Activated T-cell treated with anti-CD3 and anti-CD28 coated beads for 24 hours (primary cell): ENCODE data around the gene CHST11.
A peak's percentile ranks its signal among the peaks of the same experiment; 100 is the strongest.

Experiments
- DNase-seq: peaks from one replicate; pipeline ENCODE4 v3.0.0-alpha.2; 2020; ENCODE audit warnings: low read depth

Gene CHST11

GRCh38 chr12:104673696-104674482 lies 217.1 kb downstream of the CHST11 start:
- DNase-seq = no peak

GRCh38 chr12:104676636-104677035 lies 219.9 kb downstream of the CHST11 start:
- DNase-seq = no peak

DNA sequence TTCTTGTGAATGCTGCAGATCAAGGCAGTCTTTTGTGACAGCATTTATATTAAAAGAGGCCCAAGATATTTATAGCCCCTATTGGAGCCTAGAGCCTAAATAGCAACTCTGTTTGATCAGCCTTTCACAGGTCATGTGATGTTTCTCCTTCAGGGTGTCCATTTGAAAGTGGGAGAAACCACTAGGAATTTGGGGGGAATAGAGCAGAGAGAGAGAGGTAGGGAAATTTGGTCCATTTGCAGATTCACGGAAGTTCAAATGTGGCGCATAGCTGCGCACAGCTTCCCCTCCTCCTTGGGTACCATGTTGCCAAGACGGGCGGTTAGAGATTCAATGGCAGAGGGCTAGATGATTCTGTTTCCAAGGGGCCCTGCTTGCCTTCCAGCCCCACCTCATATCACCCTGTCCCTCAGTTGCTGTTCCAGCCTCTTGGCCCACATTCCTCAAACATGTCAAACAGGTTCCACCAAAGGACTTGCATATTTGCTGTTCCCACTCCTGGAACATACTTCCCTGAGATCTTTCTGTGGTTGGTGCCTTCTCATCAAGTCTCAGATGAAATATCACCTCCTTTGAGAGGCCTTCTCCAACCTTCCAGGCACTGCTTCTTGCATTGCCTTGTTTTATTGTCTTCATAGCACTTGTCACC lies 220.8 kb downstream of the CHST11 start:
- no peak for DNase-seq

- DNase-seq = no peak
Observed at GRCh38 chr12:104680070-104680469, 223.3 kb downstream of the CHST11 start.

DNA sequence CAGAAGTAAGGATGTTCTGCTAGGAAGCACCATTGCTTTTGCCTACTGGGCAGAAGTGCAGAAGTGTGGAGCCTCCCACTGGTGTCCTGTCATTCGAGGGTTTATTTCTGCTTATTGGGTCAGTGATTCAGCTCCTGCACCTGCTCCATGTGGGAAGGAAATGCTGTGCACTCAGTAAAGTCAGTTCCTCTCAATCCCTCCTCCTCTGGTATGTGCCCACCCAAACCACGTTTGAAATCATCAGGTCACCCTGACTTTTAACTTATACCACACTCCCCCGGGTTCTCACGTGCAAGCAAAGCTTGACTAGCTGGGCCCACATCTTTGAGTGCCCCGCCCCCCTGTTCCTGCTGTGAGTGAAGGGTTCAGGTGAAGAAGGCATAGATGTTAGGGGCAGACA lies 223.7 kb downstream of the CHST11 start:
- DNase-seq = no peak

GRCh38 chr12:104681012-104681690 lies 224.4 kb downstream of the CHST11 start:
- DNase-seq = no peak

- DNase-seq = peak; percentile 64
Observed at GRCh38 chr12:104682790-104683279, 226.1 kb downstream of the CHST11 start.

DNA sequence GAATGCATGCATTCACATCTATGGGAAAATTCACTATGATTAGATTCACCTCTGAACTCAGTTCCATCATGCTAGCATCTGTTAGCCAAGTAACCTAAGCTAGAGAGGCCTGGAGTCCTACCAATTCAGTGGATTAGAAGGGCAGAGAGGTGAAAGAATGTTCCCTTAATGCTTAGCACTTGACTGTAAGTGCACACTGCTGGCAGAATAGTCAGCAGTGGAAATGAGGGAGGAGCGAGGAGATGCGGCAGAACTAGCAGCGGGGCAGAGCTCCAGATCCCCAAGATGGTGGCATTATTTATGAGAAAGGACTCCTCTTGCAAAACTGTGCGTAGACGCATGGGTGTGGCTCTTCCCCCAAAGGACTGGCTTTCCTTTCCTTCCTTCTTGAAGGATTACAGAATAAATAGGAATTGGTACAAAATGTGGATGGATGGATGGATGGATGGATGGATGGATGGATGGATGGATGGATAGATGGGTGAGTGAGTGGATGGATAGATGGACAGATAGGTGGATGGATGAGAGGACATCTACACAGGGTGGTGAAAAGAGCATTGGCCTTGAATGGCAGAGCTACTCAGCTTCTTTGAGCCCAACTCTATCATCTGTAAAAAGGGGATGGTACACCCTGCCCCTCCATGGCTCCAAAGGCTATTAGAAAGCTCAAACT lies 227.2 kb downstream of the CHST11 start:
- DNase-seq = no peak

- DNase-seq = no peak
Observed at GRCh38 chr12:104684884-104685283, 228.1 kb downstream of the CHST11 start.

DNA sequence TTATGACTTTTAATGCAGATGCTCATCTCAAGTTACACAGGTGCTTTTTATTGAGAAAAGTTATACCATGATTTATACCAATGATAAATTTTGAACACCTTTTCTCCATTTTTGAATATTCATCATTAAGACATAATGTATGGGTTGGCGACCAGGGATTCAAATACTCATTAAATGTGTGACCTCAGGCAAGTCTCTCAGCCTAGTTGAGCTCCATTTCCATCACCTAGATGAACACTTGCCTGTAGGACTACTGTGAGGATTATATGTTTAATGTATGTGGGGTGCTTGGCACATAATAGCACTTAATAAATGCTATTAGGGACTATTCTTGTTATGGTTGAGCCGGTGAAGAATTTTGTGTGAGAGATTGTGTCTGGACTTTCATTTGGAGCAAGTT lies 228.6 kb downstream of the CHST11 start:
- DNase-seq = no peak

DNA sequence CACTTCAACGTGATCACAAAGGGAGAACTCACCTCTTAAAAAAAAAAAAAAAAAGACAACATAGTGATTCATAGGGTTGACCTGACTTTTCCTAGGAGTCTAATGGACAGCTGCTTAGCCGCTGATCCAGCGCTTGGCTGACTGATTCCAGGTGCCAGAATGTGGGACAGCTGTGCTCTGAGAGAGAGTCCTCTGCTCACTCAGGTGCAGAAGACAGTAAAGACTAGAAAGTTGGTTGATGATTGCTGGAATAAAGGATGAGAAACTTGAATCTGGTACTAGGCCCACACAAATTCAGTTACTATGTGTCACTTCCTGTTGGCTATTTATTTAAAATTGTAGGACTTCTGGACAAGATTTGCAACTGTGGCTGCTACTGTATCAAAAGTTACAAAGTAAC lies 229.4 kb downstream of the CHST11 start:
- no peak for DNase-seq

DNA sequence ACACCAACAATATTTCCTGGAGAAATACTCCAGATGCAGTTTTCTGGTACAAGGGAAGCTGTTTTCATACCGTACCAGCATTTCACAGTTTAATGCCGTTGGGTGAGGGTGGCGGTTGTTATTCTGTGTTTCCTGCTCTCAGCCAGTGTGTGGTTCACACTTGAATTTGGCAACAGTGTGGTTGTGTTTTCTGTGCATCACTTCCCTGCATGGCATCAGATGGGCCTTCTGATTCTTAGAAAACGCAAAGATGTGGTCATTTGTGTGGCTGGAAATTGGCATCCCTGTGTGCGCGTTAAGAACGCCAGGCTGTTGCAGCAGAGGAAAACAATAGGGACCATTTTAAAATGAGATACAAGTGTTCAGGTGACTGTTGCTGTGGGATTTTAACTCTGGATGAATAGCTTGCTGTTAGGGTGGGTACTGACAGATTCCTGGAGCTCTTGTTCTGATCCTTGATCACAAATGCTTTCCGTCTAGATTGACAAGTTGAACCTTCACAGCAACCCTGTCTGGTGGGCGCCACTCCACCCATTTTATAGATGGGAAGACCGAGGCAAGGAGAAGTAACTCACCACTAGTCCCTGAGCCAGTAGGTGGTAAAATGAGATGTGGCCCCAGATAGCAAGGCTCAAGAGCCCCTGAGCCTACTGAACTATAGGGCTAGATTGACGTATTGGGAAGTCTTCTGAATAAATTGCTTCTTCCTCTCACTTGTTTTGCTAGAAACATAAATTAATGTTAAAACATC lies 231.2 kb downstream of the CHST11 start:
- DNase-seq = peak; percentile 37

DNA sequence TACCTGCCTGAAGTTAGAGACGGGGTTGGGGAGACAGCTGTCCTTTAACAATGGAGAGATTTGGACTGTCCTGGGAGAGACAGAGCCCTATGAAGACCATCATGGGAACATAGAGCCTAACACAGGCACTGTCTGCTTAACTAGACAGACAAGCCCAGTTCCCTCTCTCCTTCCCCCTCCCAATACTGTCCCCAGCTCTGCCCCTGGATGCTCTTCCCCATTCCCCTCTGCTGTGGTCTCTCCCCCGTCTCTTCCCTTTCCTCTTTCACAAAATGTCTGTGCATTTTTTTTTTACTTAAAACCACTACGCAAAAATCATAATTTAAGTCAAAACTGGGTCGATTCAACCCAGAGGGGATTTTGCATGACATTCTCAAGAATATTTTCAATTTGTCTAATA lies 232.9 kb downstream of the CHST11 start:
- no peak for DNase-seq

DNA sequence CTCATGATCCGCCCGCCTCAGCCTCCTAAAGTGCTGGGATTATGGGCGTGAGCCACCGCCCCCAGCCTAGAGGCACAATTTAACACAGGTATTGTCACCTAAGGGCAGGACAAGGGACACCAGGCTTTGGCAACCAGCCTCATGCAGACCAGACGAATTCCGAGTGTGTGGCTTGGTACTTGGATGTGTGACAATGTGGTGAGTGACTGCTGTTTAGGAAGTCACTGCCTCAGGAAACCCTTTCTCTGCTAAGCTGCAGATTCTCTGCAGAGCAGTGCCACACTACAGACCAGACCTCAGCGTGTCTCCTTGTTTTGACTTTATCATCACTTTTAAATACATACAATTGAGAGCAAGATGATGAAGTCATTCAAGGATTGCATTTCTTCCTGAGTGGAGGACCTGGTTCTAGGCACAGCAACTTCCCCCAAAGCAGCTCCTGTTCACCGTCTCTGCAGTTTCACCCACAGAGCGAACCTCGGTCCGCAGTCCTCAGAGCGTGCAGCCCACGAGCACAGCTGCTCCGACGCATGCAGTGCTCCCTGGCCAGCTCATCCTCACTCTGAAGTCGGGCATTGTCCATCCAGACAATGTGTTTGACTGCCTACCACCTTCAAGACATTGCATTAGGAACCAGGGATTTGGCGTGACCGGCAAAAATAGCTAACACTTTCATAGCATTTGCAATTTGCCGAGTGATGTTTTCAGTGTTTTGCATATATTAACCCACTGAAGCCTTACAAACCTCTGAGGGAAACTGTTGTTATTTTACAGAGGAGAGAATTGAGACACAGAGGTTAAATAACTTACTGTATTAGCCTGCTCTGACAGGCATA lies 235.2 kb downstream of the CHST11 start:
- no peak for DNase-seq

DNA sequence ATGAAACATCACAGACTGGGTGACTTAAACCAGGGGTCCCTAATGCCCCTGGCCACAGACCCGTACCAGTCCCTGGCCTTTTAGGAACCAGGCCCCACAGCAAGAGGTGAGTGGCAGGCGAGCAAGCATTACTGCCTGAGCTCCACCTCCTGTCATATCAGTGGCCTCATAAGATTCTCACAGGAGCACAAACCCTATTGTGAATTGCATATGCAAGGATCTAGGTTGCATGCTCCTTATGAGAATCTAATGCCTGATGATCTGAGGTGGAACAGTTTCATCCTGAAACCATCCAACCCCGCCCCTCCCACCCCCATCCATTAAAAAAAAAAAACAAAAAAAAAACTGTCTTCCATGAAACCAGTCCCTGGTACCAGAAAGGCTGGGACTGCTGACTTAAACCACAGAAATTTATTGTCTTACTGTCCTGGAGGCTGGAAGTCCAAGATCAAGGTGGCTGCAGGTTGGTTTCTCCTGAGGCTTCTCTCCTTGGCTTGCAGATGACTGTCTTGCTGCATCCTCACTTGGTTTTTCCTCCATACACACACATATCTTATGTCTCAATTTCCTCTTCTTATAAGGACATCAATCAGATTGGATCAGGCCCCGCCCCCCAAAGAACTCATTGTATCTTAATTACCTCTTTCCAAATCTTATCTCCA lies 235.9 kb downstream of the CHST11 start:
- DNase-seq = no peak

GRCh38 chr12:104693493-104693892 lies 236.7 kb downstream of the CHST11 start:
- DNase-seq = no peak

DNA sequence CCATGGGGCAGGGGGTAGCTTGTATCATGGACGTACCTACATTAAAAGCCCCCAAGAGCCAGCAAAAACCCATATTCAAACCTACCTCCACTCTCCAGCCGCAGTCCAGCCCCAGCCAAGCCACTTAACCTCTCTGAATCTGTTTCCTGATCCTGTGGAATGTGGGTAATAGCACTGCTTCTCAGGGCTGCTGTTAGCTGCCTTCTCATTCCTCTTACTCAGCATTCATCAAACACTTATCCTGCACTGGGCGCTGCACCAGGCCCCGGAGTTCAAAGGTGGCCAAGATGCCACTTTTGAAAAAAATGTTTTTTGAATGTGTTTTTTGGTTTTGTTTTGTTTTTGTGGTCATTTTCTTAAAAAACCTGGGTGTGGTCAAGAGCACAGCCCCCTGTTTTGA lies 237.4 kb downstream of the CHST11 start:
- no peak for DNase-seq

DNA sequence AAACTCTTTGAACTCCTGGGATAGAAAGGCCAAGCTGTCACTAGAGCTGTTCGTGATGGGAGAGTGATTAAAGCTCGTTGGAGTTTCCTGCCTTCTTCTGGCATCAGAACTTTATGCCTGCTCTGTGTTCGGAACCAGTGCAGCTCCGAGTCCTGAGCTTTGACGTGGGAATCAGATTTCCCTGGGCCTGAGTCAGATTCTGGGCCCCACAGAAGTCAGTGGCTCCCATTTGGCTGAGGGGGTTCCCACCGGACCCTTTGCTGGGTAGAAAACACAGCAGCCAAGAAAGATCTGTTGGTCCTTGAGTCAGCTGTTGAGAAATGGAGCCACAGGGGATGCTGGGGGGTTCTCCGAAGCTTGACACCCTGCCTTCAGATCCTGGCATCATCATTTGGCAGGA lies 238.0 kb downstream of the CHST11 start:
- no peak for DNase-seq

- peak; percentile 77 for DNase-seq
Observed at GRCh38 chr12:104695453-104696148, 238.9 kb downstream of the CHST11 start.

DNA sequence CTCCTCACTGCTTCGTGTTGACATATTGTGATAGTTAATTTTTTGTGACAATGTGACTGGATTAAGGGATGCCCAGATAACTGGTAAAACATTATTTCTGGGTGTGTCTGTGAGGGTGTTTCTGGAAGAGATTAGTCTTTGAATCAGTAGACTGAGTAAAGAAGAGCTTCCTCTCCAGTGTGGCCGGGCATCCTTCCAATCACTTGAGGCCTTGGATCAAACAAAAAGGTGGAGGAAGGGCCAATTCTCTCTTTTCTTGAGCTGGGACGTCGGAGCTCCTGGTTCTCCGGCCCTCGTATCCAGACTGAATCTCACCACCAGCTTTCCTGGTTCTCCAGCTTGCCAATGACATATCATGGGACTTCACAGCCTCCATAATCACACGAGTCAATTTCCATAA lies 240.4 kb downstream of the CHST11 start:
- no peak for DNase-seq
